NCI-H82 treated with DMSO at 0.1 percent for 48 hours (cell line): ENCODE measurements around the gene LCT.
"Not testable (repeated sequence)": the region's sequence is repeated elsewhere in the genome, so short reads cannot be mapped to it uniquely, and the experiment has no call there.

Source experiments
- DNase-seq: peaks from one replicate; lab custom pipeline; 2025; ENCODE audit not compliant: unreplicated experiment; lab: John Stamatoyannopoulos, UW

LCT gene

DNA sequence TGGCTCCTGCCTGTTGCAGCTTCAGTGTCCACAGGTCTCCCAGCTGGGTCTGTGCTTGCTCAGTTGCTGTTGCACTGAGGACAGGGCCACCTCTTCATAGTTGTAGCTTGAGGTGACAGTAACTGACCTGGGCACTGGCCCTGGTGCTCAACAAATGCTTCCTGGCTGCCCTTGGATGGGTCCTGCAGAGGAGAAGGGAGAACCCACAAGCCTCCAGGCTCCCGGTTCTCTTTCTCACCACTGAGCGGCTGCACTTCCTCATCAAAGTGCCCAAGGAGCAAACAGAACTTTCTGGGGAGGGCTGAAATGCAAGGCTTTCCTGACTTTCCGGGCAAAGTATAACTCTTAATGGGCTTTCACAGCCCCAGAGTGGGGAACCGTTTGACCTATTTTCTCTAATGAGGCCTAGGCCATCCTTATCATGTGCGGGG is 38.7 kb downstream of the LCT start:
- no peak for DNase-seq

DNA sequence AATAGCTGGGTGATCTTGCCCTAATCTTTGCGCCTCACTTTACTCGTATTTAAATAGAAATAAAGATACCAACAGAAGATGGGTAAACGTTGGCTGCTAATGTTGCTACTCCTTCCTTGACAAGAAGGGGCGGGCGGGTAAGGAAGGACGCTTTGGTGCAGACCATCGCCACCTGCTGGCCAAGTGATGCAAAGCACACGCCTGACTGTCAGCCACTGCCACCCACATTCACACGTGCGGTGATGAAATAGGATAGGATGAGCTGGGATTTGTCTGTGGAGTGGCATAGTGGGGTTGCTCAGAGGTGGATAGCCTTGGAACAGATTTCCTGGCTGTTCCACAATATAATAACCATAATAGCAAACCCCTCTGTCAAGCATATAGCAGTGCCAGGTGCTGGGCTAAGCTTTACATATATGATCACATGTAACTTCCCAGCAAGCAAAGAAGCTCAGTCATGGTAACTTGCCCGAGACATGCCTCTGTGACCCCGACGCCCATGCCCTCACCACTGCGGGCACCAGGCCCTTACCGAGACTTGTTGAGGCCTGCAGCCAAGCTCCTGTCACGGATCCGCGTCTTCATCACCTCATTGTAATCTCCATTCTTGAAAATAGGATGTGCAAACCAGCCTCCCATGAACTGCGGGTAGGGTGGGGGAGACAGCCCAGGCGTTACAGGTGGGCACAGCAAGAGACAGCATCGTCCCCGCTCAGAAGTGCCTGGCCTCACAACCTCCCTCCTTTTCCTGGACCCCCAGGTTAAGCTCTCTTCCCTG is 39.3 kb downstream of the LCT start:
- peak; percentile 58 for DNase-seq

DNA sequence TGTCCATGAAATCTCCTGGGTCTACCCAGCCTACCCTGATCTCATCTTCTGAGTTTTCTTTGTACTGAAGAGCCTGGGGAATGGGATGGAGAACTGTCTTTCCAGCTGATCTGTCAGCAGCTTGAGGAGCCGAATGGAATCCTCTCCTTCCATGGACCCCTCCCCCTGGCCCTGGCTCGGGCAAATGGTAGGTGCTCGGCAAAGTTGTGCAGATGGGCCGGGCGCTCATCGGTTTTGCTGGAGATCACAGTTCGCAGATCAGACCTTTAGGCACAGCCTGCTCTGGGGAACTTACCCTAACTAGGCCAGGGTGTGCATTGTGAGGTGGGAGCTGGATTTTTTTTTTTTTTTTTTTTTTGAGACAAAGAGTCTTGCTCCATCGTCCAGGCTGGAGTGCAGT is 40.4 kb downstream of the LCT start:
- DNase-seq: no peak

DNA sequence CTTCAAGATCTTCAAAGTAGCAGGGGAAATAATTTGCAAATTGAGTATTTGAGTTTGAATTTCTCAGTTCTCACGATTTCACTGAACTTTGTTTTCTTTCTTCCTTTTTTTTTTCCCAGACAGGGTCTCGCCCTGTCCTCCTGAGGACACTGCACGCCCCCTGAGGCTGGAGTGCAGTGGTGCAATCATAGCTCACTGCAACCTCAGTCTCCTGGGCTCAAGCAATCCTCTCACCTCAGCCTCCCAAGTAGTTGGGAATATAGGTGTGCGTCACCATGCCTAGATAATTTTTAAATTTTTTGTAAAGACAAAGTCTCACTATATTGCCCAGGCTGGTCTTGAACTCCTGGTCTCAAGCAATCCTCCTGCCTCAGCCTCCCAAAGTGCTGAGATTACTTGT is 41.3 kb downstream of the LCT start:
- DNase-seq: not testable (repeated sequence)

DNA sequence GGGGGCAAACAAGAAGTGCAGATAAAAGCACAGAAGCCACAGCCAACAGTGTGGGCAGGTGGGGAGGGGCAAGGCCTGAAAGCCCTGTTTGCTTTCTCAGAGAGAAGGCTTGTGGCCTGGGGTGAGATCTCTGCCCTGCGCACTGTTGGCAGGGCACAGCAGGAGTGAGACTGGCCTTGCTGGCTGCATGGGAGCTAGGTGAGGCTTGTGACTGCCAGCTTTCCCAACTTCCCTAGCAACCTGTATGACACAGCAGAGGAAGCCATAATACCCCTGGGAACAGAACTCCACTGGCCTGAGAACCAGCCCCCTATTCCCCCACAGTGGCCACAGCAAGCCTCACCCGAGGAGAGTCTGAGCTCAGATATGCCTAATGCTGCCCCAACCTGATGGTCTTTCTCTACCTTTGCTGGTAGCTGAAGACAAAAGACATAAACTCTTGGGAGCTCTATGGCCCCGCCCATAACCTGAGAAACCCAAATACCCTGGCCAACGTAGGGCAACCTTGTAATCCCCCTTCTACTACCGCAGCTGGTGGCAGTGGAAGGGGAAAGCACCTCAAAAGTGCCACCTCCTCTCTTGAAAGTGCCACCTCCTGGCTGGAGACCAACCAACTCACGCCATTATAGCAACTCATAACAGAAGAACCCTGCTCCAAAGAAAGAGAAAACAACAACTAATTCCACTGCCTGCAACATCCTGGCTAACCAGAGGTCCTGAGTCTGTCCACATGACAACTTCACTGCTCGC is 44.4 kb downstream of the LCT start:
- DNase-seq: no peak

DNA sequence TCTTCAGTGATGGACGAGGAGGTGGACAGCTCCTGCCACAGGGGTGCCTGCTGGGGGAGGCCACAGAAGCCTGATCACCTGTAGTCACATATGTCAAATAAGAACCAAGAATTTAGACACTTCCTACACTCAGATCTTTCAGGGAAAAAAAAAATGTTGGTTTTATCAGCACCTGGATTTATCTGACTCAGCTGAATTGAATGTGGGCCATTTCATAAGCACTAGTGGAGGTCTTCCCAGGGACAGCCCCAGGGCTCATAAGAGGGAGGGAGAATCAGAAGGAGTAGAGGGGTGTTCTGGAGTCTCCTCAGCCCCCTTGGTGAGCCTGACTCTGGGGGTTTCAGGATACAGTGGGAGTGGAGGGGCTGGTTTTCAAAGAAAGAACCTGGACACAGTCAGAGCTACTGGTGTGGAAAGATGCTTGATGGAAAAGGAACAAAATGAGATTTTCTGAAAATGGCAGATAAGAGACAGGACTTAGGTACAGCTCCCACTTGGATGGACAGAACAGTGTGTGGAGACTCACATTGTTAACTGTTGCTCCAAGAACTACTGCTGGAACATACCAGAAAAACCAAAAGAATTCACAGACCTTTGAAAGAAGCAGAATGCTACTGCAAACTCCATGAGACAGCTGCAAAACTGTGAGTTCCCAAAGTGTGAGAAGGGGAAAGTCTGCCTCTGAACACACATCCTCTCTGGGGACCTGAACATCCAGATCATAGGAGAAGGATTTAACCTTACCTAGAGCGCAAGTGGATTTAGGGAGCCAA is 45.4 kb downstream of the LCT start:
- no peak for DNase-seq

DNA sequence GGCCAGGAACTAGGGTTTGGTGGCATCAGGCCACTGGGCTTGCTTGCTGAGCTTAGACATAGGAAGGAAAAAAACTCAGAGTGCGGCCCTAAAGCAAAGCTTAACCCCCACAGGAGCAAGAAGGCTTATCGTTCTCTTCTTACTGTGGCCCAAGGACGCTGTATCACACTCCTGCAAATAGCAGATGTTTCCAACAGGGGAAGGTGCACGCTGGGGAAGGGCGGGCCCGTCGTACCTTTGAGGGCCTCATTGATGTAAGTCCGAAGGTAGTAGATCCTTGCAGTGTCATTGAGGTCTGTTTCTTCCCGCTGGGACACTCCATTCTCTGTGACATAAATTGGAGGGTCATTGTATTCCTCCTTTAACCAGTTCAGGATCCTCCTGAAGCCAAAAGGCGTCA is 46.6 kb downstream of the LCT start:
- DNase-seq: no peak

DNA sequence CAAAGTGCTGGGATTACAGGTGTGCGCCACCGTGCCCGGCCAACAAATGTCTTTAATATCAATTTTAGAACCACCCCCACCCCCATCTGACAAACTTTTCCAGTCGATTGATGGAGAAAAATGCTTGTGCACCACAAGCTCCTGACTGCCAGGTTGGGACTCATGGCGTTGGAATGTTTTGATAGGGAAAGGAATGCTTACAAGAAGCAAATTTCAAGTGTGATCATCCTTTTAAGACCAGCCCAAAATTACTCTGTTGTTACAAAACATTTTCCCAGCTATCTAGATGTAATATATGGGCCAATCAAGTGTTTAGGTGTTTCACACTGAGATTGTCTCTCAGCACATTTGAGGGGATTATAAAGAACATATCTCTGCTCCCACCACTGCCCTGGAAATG is 50.2 kb downstream of the LCT start:
- no peak for DNase-seq

DNA sequence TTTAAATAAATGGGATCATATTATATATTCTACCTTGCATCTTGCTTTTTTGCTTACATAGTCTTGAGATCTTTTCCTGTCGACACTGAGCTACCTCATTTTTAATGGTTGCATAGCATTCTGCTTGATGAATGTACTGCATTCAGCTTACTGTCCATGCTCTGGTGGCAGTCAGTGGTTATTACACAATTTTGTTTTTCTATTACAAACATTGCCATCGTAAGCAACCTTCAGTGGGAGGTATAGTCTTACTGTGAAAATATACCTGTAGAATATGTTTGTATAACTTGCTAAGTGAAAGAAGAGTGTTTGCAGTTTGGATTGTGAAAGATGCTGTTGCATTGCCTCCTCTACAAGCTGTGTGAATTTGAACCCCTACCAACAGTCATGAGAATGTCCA is 52.0 kb downstream of the LCT start:
- DNase-seq: no peak

DNA sequence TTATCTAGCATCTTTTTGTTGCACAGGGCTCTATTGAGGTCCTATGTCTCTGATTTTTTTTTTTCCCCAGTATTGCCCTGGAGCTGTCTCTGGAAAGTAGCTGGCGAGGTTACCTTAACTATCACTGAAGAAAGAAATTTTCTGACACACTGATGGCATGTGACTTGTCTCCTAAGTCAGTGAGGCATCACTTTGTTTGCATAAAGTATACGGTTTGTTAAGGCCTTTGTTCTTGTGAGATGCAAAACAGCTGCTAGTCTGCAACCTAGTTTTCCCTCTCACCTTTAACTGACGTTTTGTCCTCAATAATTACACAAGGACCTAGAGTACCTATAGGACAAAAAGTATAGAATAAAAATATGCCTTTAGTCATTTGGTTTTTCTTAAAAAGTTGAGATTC is 53.5 kb downstream of the LCT start:
- no peak for DNase-seq

DNA sequence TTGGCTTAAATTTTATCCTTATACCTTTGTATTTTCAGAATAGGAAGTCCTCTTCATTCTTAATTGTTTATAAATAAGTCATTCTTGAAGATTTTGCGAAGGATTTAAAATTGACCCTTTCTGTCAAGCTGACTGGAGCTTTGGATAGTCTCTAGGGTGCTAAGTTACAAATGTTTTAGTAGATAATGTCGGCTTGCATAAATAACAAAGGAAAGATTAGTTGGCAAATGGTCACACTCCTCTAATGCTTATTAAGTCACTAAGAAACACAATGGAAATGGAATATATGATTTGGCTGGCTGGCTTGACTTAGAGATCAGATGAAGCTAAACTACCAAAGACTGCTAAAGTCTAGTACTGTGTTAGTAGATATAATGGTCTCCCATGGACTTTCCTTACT is 54.8 kb downstream of the LCT start:
- DNase-seq: no peak

DNA sequence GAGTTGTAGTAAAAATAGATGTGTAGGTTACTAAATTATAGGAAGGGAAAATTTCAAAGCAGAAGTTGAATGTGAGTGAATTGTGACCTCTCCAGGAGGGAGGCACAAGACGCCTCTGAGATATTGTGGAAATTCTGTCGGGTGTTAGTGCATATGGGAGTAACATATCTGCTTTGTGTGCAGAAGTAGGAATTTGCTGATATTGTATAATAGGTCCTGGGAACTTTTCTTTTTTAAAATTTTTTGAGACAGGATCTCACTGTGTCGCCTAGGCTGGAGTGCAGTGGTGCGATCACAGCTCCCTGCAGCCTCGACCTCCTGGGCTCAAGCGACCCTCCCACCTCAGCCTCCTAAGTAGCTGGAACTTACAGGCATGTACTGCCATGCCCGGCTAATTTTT is 60.6 kb downstream of the LCT start:
- DNase-seq: no peak

DNA sequence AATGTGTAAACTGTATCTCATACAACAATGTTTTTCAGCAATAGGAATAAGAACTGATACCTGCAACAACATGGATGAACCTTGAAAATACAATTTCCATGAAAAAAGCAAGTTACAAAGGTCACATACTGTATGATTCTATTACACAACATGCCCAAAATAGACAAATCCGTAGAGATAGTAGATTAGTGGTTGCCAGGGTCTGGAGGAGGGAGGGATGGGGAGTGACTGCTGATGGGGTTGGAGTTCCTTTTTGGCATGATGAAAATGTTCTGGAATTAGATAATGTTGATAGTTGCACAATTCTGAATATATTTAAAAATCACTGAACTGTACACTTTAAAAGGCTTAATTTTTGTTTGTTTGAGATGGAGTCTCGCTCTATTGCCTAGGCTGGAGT is 61.6 kb downstream of the LCT start:
- DNase-seq: no peak

DNA sequence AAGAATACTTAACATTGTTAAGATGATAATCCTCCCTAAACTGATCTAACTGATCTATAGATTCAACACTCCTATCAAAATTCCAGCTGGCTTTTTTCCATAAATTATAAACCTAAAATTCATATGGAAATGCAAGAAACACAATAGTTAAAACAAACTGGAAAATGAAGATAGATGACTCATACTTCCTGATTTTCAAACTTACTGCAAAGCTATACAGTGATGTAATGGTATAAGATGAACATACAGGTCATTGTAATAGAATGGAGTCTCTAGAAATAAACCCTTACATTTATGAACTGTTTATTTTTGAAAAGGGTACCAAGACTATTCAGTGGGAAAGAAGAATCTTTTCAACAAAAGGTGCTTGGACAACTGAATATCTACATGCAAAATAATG is 63.1 kb downstream of the LCT start:
- no peak for DNase-seq

DNA sequence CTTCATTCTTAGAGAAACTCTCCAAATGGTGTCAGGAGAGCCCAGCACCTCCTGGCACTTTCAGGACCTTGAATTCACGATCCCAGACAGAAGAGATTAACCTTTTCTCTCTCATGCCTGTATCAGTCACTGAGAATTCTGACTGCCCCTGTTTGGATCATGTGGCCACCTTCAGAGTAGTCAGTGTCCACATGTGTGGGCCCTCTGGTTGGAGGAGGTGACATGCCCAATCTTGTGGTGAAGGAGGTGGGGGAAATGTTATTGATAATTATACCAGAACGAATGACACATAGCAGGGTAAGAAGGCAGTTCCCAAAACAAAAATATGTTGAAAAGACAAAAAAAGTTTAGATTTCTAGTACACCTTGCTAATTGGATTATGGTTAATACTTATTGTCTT is 63.7 kb downstream of the LCT start:
- no peak for DNase-seq

DNA sequence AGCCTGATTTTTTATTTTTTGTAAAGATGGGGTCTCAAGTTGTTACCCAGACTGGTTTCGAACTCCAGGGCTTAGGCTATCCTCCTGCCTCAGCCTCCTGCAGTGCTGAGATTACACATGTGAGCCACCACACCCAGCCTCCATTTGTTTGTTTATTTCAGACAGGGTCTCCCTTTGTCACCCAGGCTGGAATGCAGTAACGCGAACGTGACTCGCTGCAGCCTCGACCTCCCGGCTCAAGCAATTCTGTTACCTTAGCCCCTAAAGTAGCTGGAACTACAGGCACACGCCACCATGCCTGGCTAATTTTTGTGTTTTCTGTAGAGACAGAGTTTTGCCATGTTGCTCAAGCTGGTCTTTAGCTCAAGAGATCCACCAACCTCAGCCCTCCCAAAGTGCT is 68.1 kb downstream of the LCT start:
- no peak for DNase-seq

DNA sequence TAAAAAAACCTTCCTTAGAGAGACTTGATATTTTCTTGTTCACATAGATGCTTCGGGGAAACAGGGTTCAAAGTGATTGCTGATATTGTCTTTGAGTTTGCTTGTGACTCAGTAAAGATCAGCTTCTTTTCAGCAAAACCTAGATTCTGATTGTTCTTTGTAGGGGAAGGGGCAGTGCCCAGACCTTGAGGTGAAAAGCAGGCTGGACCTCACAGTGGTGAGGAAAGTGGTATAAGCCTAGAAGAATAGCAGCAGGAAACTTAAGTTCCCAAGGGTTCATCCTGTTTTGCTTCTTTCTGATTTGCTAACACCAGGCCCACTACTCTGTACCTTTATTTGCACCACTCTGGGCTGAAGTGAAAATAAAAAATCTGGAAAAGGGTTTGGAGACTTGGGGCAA is 74.5 kb downstream of the LCT start:
- DNase-seq: no peak

DNA sequence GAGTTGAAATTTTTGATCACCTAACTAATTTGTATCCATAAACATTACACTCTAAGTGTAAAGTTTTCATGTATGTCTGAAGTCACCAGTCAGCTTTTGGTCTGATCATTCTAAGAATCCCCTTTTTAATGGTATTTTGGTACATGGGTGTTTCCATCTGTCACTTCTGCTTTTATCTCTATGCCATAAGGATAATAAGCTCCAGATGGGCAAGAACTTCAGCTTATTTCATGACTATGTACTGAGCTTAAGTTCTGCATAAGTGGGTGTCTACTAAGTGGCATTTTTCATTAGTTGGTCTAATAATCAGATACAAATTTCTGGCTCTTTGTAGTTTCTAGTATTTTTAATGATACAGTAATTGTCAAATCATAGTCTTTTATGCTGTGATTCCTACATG is 75.0 kb downstream of the LCT start:
- peak; percentile 68 for DNase-seq

DNA sequence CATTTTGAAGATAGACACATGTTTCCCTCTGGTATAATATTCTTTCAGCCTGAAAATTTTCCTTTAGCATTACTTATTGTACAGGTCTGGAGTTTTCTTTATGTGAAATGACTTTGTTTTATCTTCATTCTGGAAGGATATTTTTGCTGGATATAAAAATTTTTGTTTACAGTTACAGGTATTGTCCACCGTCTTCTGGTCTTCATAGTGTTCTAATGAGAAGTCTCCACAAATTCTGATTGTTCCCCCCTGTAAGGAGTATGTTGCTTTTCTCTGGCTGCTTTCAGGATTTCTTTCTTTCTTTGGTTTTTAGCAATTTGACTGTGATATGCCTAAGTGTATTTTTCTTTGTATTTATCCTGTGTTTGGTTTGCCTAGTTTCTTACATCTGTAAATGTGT is 80.3 kb downstream of the LCT start:
- no peak for DNase-seq

DNA sequence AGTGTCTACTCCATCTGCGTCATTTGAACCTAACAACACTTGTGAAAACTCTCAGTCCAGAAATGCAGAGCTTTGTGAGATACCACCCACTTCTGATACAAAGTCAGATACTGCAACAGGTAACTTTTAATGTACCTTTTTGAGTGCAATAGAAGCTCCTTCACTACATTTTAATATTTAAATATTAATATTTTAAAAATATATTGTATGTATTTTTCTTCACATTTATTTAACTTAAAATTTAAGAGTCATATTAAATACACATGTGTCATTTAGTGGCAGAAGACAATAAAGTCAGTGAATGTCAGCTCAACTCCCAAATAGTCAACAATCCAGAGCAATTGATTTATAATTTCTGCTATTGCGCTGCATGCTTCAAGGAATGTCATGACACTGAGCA is 81.4 kb downstream of the LCT start:
- DNase-seq: no peak

DNA sequence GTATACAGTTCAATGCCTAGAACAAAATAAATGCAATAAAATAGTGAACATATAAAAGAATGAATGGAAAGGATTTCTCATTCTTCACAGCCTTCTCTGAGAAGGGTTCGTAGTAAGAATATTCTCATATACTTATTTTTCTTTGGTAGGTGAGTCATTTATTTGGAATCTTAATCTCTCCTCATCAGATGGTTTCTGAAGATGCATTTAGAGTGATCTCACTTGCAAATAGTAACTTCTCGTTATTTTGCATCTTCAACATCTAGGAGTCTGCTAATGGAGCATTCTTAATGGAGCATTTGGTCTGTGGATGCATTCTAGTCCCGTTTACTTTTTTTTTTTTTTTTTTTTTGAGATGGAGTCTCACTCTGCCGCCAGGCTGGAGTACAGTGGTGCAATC is 91.4 kb downstream of the LCT start:
- no peak for DNase-seq

DNA sequence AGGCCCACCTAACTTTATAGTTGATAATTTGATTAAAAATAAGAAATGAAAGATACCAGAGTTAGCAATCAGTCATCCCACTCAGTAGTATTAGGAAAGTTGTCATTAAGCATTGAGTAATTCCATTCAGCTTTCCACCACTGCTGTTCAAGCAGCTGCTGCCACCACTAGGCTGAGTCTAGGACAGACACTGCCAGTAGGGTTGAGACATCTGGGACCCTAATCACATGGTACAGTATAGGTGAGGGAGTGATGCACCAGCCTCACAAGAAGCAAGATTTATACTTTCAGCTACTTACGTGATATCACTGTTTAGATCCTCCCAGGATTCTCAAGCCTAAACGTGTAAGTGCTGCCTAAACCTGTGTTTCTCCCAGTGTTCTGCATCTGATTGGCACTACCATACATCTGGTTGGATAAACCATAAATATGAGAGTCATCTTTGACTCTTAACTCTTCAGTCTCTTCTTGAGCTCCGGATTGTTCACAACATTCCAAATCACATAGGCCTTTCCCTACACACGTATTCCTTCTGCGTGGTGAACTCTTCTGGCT is 92.1 kb downstream of the LCT start:
- DNase-seq: peak; percentile 69
